Thoracic aorta (tissue), 2 donors: Measurements from ENCODE around the gene PLEKHH3. TPM values are rescaled to one million over a fixed set of nuclear protein-coding genes. Genes with fewer than 3 reads are reported as not detected.
"Not testable (repeated sequence)": the region's sequence is repeated elsewhere in the genome, so short reads cannot be mapped to it uniquely, and the experiment has no call there.

Experiments
- ATAC-seq: fragments of 150-250 bp; one replicate; pipeline ENCODE4 v1.8.0; 2017; ENCODE audit warnings: low read depth; ENCODE audit not compliant: insufficient number of reproducible peaks, low FRiP score
- DNase-seq: peaks from one replicate; pipeline ENCODE4 v3.0.0-alpha.2; 2020; ENCODE audit warnings: low spot score
- H3K27ac ChIP-seq, 2 donors: fragments of 200-600 bp; sonication (generic); 1 replicate in 1 of 2; 2 replicates in 1 of 2; pipeline ENCODE4 v1.5.1; 2016; ENCODE audit warnings: mild to moderate bottlenecking in 2 of 2, moderate library complexity in 2 of 2
- H3K27me3 ChIP-seq: fragments of 200-600 bp; sonication (generic); replicated peaks from 2 replicates; pipeline ENCODE4 v1.6.0; 2016; ENCODE audit warnings: mild to moderate bottlenecking; ENCODE audit not compliant: insufficient read depth
- H3K36me3 ChIP-seq: fragments of 200-600 bp; sonication (generic); one replicate; pipeline ENCODE4 v1.5.1; 2016
- H3K4me1 ChIP-seq, 2 donors: fragments of 200-600 bp; sonication (generic); 1 replicate in 1 of 2; 2 replicates in 1 of 2; pipeline versions ENCODE4 v1.5.1 to v1.6.0; 2016; ENCODE audit warnings: low read depth in 2 of 2, mild to moderate bottlenecking in 1 of 2; ENCODE audit not compliant: control insufficient read depth in 1 of 2
- H3K4me3 ChIP-seq: fragments of 200-600 bp; sonication (generic); 2 replicates; pipeline ENCODE4 v1.5.1; 2016; ENCODE audit warnings: mild to moderate bottlenecking
- H3K9me3 ChIP-seq: fragments of 200-600 bp; sonication (generic); 2 replicates; pipeline ENCODE4 v1.5.1; 2016
- total RNA-seq, 2 donors: library from RNA; depleted of rRNA; stranded (reverse); fragments of >200 nt; gene quantifications; one replicate each; pipeline versions ENCODE4 v1.1.0 to v1.2.3, GENCODE V29; 2016
- TF ChIP-seq, protein P1 (sequence below): fragments of 200-600 bp; sonication (generic); IDR thresholded peaks from one replicate; pipeline ENCODE4 v1.5.1; 2019; ENCODE audit warnings: antibody characterized with exemption

The PLEKHH3 gene
- total RNA-seq, 2 donors from 2014 or later, result 54.8 to 59.2 TPM

DNA sequence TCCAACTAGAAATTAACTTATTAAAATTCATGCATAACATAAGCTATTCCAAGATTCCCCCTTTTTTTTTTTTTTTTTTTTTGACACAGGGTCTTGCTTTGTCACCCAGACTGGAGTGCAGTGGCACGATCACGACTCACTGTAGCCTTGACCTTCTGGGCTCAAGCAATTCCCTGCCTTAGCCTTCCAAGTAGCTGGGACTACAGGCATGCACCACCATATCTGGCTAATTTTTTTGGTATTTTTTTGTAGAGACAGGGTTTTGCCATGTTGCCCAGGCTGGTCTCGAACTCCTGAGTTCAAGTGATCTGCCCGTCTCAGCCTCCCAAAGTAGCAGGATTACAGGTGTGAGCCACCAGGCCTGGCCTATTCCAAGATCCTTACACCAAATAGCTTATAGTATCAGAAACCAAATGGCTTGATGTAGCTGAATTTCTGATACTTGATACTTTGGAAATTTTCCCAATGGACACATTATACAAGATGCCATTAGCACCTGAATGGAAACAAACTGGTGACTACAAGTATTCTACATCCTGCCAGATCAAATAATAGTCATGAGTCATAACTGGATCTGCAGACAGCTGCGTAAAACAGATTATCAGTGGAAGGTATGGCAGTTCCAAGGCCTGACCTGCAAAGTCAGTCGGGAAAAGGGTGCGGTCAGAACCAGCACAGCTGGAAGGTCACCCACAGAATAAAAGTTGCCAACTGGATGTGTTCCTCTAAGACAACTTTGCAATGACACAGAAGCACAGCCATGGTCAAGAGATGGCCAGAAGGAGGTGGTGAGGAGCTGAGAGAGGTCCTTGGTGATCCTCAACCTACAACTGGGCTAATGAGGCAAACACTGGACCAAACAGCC is 52.8 kb downstream of the PLEKHH3 start:
- Histone ChIP-seq H3K27ac (no peak overlapping the region), H3K9me3 (no peaks in the 10 kb centered on the region), H3K4me3 (no peak overlapping the region), H3K36me3 (no peaks in the 10 kb centered on the region), H3K27me3 (no peaks in the 10 kb centered on the region), H3K4me1 (no peaks in the 10 kb centered on the region)
- ATAC-seq, result no peak
- TF ChIP-seq, protein P1, sequence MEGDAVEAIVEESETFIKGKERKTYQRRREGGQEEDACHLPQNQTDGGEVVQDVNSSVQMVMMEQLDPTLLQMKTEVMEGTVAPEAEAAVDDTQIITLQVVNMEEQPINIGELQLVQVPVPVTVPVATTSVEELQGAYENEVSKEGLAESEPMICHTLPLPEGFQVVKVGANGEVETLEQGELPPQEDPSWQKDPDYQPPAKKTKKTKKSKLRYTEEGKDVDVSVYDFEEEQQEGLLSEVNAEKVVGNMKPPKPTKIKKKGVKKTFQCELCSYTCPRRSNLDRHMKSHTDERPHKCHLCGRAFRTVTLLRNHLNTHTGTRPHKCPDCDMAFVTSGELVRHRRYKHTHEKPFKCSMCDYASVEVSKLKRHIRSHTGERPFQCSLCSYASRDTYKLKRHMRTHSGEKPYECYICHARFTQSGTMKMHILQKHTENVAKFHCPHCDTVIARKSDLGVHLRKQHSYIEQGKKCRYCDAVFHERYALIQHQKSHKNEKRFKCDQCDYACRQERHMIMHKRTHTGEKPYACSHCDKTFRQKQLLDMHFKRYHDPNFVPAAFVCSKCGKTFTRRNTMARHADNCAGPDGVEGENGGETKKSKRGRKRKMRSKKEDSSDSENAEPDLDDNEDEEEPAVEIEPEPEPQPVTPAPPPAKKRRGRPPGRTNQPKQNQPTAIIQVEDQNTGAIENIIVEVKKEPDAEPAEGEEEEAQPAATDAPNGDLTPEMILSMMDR, result no peak
- DNase-seq, result no peak

DNA sequence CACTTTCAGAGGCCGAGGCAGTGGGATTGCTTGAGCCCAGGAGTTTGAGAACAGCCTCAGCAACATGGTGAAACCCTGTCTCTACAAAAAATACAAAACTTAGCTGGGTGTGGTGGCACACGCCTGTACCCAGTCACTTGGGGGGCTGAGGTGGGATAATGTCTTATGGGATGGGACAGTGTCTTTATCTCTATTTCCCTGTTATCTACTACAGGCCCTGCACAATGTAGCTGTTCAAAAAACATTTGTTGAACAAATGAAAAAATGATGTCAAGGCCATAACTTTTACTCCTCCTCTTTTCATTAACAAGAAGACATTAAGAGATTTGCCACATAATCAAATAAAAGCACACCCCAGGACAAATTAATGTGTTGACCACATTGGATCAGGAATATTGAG is 53.5 kb downstream of the PLEKHH3 start:
- Histone ChIP-seq H3K4me1 (peaks cover 5% of the 10 kb centered on the region in 2 donors), H3K27me3 (no peaks in the 10 kb centered on the region), H3K9me3 (no peaks in the 10 kb centered on the region), H3K36me3 (no peaks in the 10 kb centered on the region), H3K4me3 (no peak overlapping the region), H3K27ac (no peak overlapping the region)
- TF ChIP-seq, protein P1, result no peak
- DNase-seq (no peak), ATAC-seq (no peak)

DNA sequence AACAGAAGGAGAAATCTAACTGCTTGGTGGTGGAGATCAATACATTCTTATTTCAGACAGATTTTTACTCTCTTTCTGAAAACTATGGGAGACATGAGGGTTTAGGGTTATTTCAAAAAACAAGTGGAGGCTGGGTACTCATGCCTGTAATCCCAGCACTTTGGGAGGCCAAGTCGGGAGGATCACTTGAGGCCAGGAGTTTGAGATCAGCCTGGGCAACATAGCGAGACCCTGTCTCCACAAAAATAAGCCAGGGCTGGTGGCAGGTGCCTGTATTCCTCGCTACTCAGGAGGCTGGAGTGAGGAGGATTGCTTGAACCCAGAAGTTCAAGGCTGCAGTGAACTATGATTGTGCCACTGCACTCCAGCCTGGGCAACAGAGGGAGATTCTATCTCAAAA is 54.8 kb downstream of the PLEKHH3 start:
- not testable (repeated sequence) for H3K27ac ChIP-seq, H3K4me3 ChIP-seq, DNase-seq, ATAC-seq, H3K27me3 ChIP-seq, H3K36me3 ChIP-seq, H3K9me3 ChIP-seq
- peaks cover 7 to 10% of the 10 kb centered on the region in 2 donors for H3K4me1 ChIP-seq

DNA sequence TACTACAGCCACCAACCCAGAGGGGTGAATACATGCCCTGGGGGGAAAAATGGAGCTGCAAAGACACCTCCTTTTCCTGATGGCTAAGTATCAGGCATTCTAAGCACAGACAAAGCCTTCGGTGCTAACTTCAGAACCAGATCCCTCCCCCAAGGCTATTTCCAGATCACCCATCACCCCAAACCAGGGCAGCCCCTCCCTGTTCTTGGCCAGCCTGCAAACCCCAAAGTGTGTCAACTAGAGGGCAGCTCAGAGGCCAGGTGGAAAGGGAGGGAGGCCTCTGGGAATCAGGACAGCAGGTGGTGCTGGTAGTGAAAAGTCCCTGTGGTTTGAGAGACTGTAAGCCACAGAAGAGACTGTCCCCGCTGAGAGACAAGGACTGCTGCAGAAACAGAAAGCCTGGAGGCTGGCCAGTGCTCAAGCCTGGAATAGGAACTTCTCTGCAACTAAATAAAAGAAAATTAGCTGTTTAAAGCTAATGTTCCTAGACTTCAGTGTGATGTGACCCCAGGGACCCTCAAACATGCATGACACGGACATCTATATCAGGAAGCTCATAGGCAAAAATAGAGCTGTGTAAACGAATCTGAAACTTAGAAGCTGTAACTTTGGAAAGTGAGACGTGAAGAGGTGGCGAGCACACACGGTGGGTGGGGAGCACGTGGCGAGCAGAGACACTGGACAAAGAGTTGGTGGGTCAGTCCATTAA is 58.2 kb downstream of the PLEKHH3 start:
- Histone ChIP-seq H3K27me3 (no peaks in the 10 kb centered on the region), H3K36me3 (peaks cover 17% of the 10 kb centered on the region), H3K4me3 (no peak overlapping the region), H3K9me3 (no peaks in the 10 kb centered on the region), H3K27ac (no peak overlapping the region), H3K4me1 (peaks cover 7 to 10% of the 10 kb centered on the region in 2 donors)
- DNase-seq (no peak), ATAC-seq (no peak)
- TF ChIP-seq, protein P1, result no peak

DNA sequence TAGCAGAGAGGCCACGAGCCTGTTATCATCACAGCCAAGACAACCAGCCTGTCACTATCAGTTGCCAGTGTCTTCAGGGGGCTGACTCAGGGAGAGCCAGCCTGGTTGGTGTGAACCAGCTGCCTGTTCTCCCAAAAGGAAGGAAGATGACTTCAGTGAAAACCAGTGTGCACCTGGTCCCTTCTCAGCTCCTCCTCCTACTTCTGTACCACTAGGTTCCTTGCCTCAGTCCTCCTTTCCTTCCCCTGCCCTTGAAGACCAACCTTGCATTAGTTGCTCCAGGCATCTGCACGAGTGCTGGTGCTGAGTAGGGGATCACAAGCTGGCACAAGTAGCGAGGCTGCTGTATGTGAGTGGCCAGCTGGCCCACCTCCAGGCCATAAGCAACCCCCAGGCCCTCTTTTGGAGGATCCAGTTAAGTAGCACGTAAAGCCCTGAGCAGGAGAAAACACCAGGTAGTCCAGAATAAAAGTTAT is 58.8 kb downstream of the PLEKHH3 start:
- Histone ChIP-seq H3K36me3 (peaks cover 20% of the 10 kb centered on the region), H3K4me1 (peaks cover 7 to 10% of the 10 kb centered on the region in 2 donors), H3K9me3 (no peaks in the 10 kb centered on the region), H3K27ac (no peak overlapping the region), H3K4me3 (no peak overlapping the region), H3K27me3 (no peaks in the 10 kb centered on the region)
- TF ChIP-seq, protein P1, result no peak
- DNase-seq (no peak), ATAC-seq (no peak)

Other genes starting within 250 kb of the PLEKHH3 start
- 10 to 100 TPM; 63.2 to 95.6 TPM for gene ATP6V0A1, start 218.1 kb downstream of the PLEKHH3 start, total RNA-seq
- 100 to 1,000 TPM in 1 of 2 donors, 10 to 100 TPM in 1; 86.7 to 130 TPM for gene NAGLU, start 140.8 kb downstream of the PLEKHH3 start, total RNA-seq
- 1 to 10 TPM in 1 of 2 donors, under 1 TPM in 1; 0.14 to 2.8 TPM for gene HSD17B1, start 124.1 kb downstream of the PLEKHH3 start, total RNA-seq
- gene COASY, start 114.8 kb downstream of the PLEKHH3 start, total RNA-seq, result 10 to 100 TPM; 20.8 to 21.1 TPM
- 10 to 100 TPM; 31.5 to 41.2 TPM for gene MLX, start 109.9 kb downstream of the PLEKHH3 start, total RNA-seq
- gene PSMC3IP, start 99.3 kb downstream of the PLEKHH3 start, total RNA-seq, result 1 to 10 TPM in 1 of 2 donors, not detected in 1; 6.6 TPM
- gene RETREG3, start 67.6 kb downstream of the PLEKHH3 start, total RNA-seq, result 10 to 100 TPM; 49.0 to 60.4 TPM
- gene TUBG1, start 67.3 kb downstream of the PLEKHH3 start, total RNA-seq, result 10 to 100 TPM; 26.7 to 47.0 TPM
- 10 to 100 TPM; 47.2 to 49.0 TPM for gene TUBG2, start 17.7 kb downstream of the PLEKHH3 start, total RNA-seq
- 1 to 10 TPM; 3.2 to 3.4 TPM for gene CCR10, start 4.8 kb upstream of the PLEKHH3 start, total RNA-seq
- gene CNTNAP1, start 5.5 kb upstream of the PLEKHH3 start, total RNA-seq, result 10 to 100 TPM in 1 of 2 donors, 1 to 10 TPM in 1; 9.1 to 19.6 TPM
- 10 to 100 TPM; 66.3 to 75.2 TPM for gene EZH1, start 68.0 kb upstream of the PLEKHH3 start, total RNA-seq
- 10 to 100 TPM; 11.0 to 32.3 TPM for gene RAMP2, start 84.2 kb upstream of the PLEKHH3 start, total RNA-seq
- gene VPS25, start 96.5 kb upstream of the PLEKHH3 start, total RNA-seq, result 10 to 100 TPM; 18.5 to 24.2 TPM
- not detected for gene WNK4, start 103.6 kb upstream of the PLEKHH3 start, total RNA-seq
- 10 to 100 TPM; 34.3 to 36.1 TPM for gene COA3, start 121.7 kb upstream of the PLEKHH3 start, total RNA-seq
- gene CNTD1, start 121.9 kb upstream of the PLEKHH3 start, total RNA-seq, result not detected
- 100 to 1,000 TPM in 1 of 2 donors, 10 to 100 TPM in 1; 99.6 to 122 TPM for gene BECN1, start 147.3 kb upstream of the PLEKHH3 start, total RNA-seq
- 10 to 100 TPM; 41.2 to 82.5 TPM for gene PSME3, start 156.4 kb upstream of the PLEKHH3 start, total RNA-seq
- gene AOC2, start 167.6 kb upstream of the PLEKHH3 start, total RNA-seq, result 1 to 10 TPM in 1 of 2 donors, under 1 TPM in 1; 0.68 to 2.8 TPM
- gene AOC3, start 174.2 kb upstream of the PLEKHH3 start, total RNA-seq, result 100 to 1,000 TPM; 117 to 146 TPM
- gene G6PC1, start 223.8 kb upstream of the PLEKHH3 start, total RNA-seq, result not detected